Measurements from ENCODE around the gene PIAS4. TPM values are rescaled to one million over a fixed set of nuclear protein-coding genes. Genes with fewer than 3 reads are reported as not detected.

Gene PIAS4
- total and polyA plus RNA-seq, 2 of the 13 experiments (the other 11 are each of a cell fraction or from before 2014, with no cell fraction given), result 9.0 to 20.1 TPM

- in situ Hi-C loops (cut with HindIII; ENCODE audit: extremely low pct_ligation_motif_present, low pct_unique_long_range_greater_than_20kb) (no loop called here), intact Hi-C loops (cut with micrococcal nuclease; ENCODE audit: unreplicated experiment) (no loop called here)
- BruUV-seq (replicated peaks), result no TSS peak
- Histone ChIP-seq H4K20me1 (ENCODE audit: insufficient read depth, low read length) (peaks cover 11% of the 10 kb centered on the region; the same call in 1 of the 2 replicates), H3K4me2 (ENCODE audit: low read depth, low read length) (no peak overlapping the region), H3K4me3 (replicated peaks in 1 of 3; ENCODE audit: insufficient read depth in 1 of 3, low read depth in 2 of 3, low read length in 3 of 3) (no peak overlapping the region), H3K36me3 (replicated peaks in 1 of 2; ENCODE audit: control insufficient read depth in 1 of 2, insufficient read depth in 2 of 2, low read length in 2 of 2) (peaks cover 10 to 15% of the 10 kb centered on the region in 2 experiments; a peak in 4 of 5 replicates), H3K79me2 (ENCODE audit: insufficient read depth, low read length) (peaks cover 4% of the 10 kb centered on the region), H3K9me3 (ENCODE audit: low read length) (no peaks in the 10 kb centered on the region), H3K27ac (ENCODE audit: extremely low read length, insufficient read depth, low read length) (no peak overlapping the region), H3K27me3 (ENCODE audit: control insufficient read depth in 1 of 2, insufficient read depth in 2 of 2, low read length in 2 of 2) (no peaks in the 10 kb centered on the region; a peak in 1 of 5 replicates), H3K4me1 (ENCODE audit: insufficient read depth, low read length) (no peaks in the 10 kb centered on the region; the same call in 1 of the 2 replicates), H2AFZ (ENCODE audit: low read length) (no peak overlapping the region), H3K9ac (ENCODE audit: insufficient read depth, low read depth, low read length) (no peak overlapping the region)
- 86% methylated on average over 8 of the region's 11 CpGs for WGBS (ENCODE audit: low lambda C conversion rate)
- POLR2A ChIA-PET, result interaction anchor here (2.8 kb wide), 1 partner anchor 9 kb away, joined by 11 read pairs; no protein-coding TSS in a partner anchor
- TF ChIP-seq PHB2 (IDR thresholded peaks at IDR 0.05; ENCODE audit: partially characterized antibody), result no peak
- TF ChIP-seq HOMEZ (CRISPR knock-in tag; IDR thresholded peaks at IDR 0.05; ENCODE audit: low read depth), result no peak
- TF ChIP-seq, protein P1, sequence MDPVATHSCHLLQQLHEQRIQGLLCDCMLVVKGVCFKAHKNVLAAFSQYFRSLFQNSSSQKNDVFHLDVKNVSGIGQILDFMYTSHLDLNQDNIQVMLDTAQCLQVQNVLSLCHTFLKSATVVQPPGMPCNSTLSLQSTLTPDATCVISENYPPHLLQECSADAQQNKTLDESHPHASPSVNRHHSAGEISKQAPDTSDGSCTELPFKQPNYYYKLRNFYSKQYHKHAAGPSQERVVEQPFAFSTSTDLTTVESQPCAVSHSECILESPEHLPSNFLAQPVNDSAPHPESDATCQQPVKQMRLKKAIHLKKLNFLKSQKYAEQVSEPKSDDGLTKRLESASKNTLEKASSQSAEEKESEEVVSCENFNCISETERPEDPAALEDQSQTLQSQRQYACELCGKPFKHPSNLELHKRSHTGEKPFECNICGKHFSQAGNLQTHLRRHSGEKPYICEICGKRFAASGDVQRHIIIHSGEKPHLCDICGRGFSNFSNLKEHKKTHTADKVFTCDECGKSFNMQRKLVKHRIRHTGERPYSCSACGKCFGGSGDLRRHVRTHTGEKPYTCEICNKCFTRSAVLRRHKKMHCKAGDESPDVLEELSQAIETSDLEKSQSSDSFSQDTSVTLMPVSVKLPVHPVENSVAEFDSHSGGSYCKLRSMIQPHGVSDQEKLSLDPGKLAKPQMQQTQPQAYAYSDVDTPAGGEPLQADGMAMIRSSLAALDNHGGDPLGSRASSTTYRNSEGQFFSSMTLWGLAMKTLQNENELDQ (CRISPR knock-in tag; IDR thresholded peaks at IDR 0.05; ENCODE audit: borderline replicate concordance), result no peak
- TF ChIP-seq ZNF510 (CRISPR knock-in tag; IDR thresholded peaks at IDR 0.05; ENCODE audit: low read depth), result no peak
- TF ChIP-seq ZNF850 (CRISPR knock-in tag; conservative IDR thresholded peaks at IDR 0.05), result no peak
- TF ChIP-seq ARID4A (CRISPR knock-in tag; IDR thresholded peaks at IDR 0.05; ENCODE audit: borderline replicate concordance), result no peak
- no peak for TF ChIP-seq REXO4 (CRISPR knock-in tag; IDR thresholded peaks at IDR 0.05; ENCODE audit: borderline replicate concordance)
- TF ChIP-seq, protein P2, sequence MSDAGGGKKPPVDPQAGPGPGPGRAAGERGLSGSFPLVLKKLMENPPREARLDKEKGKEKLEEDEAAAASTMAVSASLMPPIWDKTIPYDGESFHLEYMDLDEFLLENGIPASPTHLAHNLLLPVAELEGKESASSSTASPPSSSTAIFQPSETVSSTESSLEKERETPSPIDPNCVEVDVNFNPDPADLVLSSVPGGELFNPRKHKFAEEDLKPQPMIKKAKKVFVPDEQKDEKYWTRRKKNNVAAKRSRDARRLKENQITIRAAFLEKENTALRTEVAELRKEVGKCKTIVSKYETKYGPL (CRISPR knock-in tag; IDR thresholded peaks at IDR 0.05), result no peak
- TF ChIP-seq, protein P3, sequence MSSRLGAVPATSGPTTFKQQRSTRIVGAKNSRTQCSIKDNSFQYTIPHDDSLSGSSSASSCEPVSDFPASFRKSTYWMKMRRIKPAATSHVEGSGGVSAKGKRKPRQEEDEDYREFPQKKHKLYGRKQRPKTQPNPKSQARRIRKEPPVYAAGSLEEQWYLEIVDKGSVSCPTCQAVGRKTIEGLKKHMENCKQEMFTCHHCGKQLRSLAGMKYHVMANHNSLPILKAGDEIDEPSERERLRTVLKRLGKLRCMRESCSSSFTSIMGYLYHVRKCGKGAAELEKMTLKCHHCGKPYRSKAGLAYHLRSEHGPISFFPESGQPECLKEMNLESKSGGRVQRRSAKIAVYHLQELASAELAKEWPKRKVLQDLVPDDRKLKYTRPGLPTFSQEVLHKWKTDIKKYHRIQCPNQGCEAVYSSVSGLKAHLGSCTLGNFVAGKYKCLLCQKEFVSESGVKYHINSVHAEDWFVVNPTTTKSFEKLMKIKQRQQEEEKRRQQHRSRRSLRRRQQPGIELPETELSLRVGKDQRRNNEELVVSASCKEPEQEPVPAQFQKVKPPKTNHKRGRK (CRISPR knock-in tag; IDR thresholded peaks at IDR 0.05), result no peak
- TF ChIP-seq MLLT10 (CRISPR knock-in tag; IDR thresholded peaks at IDR 0.05), result no peak
- TF ChIP-seq HNRNPL (IDR thresholded peaks at IDR 0.05; ENCODE audit: low read depth, low read length), result no peak
- no peak for TF ChIP-seq BRCA1 (CRISPR knock-in tag; IDR thresholded peaks at IDR 0.05)
- TF ChIP-seq ZNF256 (CRISPR knock-in tag; conservative IDR thresholded peaks at IDR 0.05), result no peak
- no peak for TF ChIP-seq ZNF792 (CRISPR knock-in tag; IDR thresholded peaks at IDR 0.05)
- ATAC-seq (no peak), DNase-seq (ENCODE audit: low spot score) (no peak), FAIRE-seq (no peak)
- CTCF ChIA-PET (ENCODE audit: low intra/inter-chr PET ratio, low total read pairs), result no interaction called here
These were observed 35.9 kb downstream of the PIAS4 start for GRCh38 chr19:4043401-4043800.

Measured in HepG2 (cell line).